HepG2 (cell line): ENCODE results near the gene ZDHHC16. TPM values are rescaled to one million over a fixed set of nuclear protein-coding genes. Genes with fewer than 3 reads are reported as not detected.

Source experiments
- CBX2 ChIP-seq, 2 experiments: fragments of 200-600 bp in 1 of 2; sonication (generic); formaldehyde crosslinking in 1 of 2; IDR thresholded peaks; 2 replicates each; pipeline versions ENCODE4 v1.7.0 to v1.8.1; 2018 to 2022; ENCODE audit warnings: low read depth in 2 of 2, low read length in 1 of 2, mild to moderate bottlenecking in 1 of 2, missing genetic modification reagents in 1 of 2
- CREBL2 ChIP-seq: sonication (generic); formaldehyde crosslinking; IDR thresholded peaks from 2 replicates; pipeline ENCODE4 v1.8.1; 2023; ENCODE audit warnings: missing genetic modification reagents, mild to moderate bottlenecking, borderline replicate concordance
- KDM1A ChIP-seq: IDR thresholded peaks from 2 replicates; pipeline ENCODE4 v1.6.1; 2016; ENCODE audit warnings: missing compliant biosample characterization
- PLSCR1 ChIP-seq: sonication (generic); formaldehyde crosslinking; IDR thresholded peaks from 2 replicates; pipeline ENCODE4 v1.5.0; 2020; ENCODE audit warnings: missing genetic modification reagents, mild to moderate bottlenecking, borderline replicate concordance
- PREB ChIP-seq: sonication (generic); formaldehyde crosslinking; IDR thresholded peaks from 2 replicates; pipeline ENCODE4 v1.4.0; 2020; ENCODE audit warnings: missing genetic modification reagents
- REXO4 ChIP-seq: sonication (generic); formaldehyde crosslinking; IDR thresholded peaks from 2 replicates; pipeline ENCODE4 v1.8.0; 2022; ENCODE audit warnings: missing genetic modification reagents, mild to moderate bottlenecking, borderline replicate concordance
- SALL2 ChIP-seq: sonication (generic); formaldehyde crosslinking; IDR thresholded peaks from 2 replicates; pipeline ENCODE4 v1.8.1; 2023; ENCODE audit warnings: mild to moderate bottlenecking, missing genetic modification reagents, inconsistent platforms
- ZBTB1 ChIP-seq: sonication (generic); formaldehyde crosslinking; IDR thresholded peaks from 2 replicates; pipeline ENCODE4 v1.4.0; 2020; ENCODE audit warnings: missing genetic modification reagents, borderline replicate concordance
- ZNF616 ChIP-seq: sonication (generic); formaldehyde crosslinking; IDR thresholded peaks from 2 replicates; pipeline ENCODE4 v1.5.0; 2020; ENCODE audit warnings: low read depth, mild to moderate bottlenecking, missing genetic modification reagents
- polyA plus RNA-seq, 8 experiments: library from polyadenylated mRNA; depleted of rRNA in 3 of 8; stranded (reverse) in 7 of 8; unstranded in 1 of 8; fragments of >200 nt; fragmentation: Illumina TruSeq in 4 of 8; extraction: Trizol in 4 of 8; gene quantifications; 2 replicates each; pipeline versions ENCODE4 v1.2.1 to v1.2.3, GENCODE V29; 2011 to 2016; ENCODE audit warnings: low read depth in 4 of 8, missing spikeins in 1 of 8, mixed read lengths in 1 of 8; ENCODE audit not compliant: insufficient read depth in 1 of 8
- total RNA-seq, 5 experiments: library from RNA; depleted of rRNA; stranded (reverse); fragments of >200 nt; fragmentation: Illumina TruSeq; extraction: Trizol; gene quantifications; 2 replicates each; pipeline ENCODE4 v1.2.3, GENCODE V29; 2016; ENCODE audit warnings: low read depth in 1 of 5
- TF ChIP-seq, protein P1 (sequence below): sonication (generic); formaldehyde crosslinking; IDR thresholded peaks from 2 replicates; pipeline ENCODE4 v1.5.0; 2020; ENCODE audit warnings: mild to moderate bottlenecking, missing genetic modification reagents, borderline replicate concordance
- TF ChIP-seq, protein P2 (sequence below): sonication (generic); formaldehyde crosslinking; IDR thresholded peaks from 2 replicates; pipeline ENCODE4 v1.4.0; 2020; ENCODE audit warnings: missing genetic modification reagents, borderline replicate concordance
- TF ChIP-seq, protein P3 (sequence below): sonication (generic); formaldehyde crosslinking; IDR thresholded peaks from 2 replicates; pipeline ENCODE4 v1.4.0; 2020; ENCODE audit warnings: missing genetic modification reagents

ZDHHC16 gene
- total and polyA plus RNA-seq, 2 of the 13 experiments (the other 11 are each of a cell fraction or from before 2014, with no cell fraction given), result 40.8 to 41.8 TPM

- TF ChIP-seq, protein P1, sequence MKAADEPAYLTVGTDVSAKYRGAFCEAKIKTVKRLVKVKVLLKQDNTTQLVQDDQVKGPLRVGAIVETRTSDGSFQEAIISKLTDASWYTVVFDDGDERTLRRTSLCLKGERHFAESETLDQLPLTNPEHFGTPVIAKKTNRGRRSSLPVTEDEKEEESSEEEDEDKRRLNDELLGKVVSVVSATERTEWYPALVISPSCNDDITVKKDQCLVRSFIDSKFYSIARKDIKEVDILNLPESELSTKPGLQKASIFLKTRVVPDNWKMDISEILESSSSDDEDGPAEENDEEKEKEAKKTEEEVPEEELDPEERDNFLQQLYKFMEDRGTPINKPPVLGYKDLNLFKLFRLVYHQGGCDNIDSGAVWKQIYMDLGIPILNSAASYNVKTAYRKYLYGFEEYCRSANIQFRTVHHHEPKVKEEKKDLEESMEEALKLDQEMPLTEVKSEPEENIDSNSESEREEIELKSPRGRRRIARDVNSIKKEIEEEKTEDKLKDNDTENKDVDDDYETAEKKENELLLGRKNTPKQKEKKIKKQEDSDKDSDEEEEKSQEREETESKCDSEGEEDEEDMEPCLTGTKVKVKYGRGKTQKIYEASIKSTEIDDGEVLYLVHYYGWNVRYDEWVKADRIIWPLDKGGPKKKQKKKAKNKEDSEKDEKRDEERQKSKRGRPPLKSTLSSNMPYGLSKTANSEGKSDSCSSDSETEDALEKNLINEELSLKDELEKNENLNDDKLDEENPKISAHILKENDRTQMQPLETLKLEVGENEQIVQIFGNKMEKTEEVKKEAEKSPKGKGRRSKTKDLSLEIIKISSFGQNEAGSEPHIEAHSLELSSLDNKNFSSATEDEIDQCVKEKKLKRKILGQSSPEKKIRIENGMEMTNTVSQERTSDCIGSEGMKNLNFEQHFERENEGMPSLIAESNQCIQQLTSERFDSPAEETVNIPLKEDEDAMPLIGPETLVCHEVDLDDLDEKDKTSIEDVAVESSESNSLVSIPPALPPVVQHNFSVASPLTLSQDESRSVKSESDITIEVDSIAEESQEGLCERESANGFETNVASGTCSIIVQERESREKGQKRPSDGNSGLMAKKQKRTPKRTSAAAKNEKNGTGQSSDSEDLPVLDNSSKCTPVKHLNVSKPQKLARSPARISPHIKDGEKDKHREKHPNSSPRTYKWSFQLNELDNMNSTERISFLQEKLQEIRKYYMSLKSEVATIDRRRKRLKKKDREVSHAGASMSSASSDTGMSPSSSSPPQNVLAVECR (CRISPR knock-in tag), result peak; percentile 92
- TF ChIP-seq PLSCR1 (CRISPR knock-in tag) (no peak), REXO4 (CRISPR knock-in tag) (no peak), ZBTB1 (CRISPR knock-in tag) (no peak), CBX2 (IDR thresholded peaks at IDR 0.05; ENCODE audit: low read depth, low read length) (no peak), CBX2 (CRISPR knock-in tag; IDR thresholded peaks at IDR 0.05; ENCODE audit: low read depth) (no peak), SALL2 (CRISPR knock-in tag) (0 out of 2 replicates have a peak, but pooled peaks have one; percentile 9), CREBL2 (no peak; the same call in 1 of the 2 replicates), KDM1A (CRISPR knock-in tag) (no peak), PREB (CRISPR knock-in tag) (no peak), ZNF616 (CRISPR knock-in tag) (no peak)
- TF ChIP-seq, protein P2, sequence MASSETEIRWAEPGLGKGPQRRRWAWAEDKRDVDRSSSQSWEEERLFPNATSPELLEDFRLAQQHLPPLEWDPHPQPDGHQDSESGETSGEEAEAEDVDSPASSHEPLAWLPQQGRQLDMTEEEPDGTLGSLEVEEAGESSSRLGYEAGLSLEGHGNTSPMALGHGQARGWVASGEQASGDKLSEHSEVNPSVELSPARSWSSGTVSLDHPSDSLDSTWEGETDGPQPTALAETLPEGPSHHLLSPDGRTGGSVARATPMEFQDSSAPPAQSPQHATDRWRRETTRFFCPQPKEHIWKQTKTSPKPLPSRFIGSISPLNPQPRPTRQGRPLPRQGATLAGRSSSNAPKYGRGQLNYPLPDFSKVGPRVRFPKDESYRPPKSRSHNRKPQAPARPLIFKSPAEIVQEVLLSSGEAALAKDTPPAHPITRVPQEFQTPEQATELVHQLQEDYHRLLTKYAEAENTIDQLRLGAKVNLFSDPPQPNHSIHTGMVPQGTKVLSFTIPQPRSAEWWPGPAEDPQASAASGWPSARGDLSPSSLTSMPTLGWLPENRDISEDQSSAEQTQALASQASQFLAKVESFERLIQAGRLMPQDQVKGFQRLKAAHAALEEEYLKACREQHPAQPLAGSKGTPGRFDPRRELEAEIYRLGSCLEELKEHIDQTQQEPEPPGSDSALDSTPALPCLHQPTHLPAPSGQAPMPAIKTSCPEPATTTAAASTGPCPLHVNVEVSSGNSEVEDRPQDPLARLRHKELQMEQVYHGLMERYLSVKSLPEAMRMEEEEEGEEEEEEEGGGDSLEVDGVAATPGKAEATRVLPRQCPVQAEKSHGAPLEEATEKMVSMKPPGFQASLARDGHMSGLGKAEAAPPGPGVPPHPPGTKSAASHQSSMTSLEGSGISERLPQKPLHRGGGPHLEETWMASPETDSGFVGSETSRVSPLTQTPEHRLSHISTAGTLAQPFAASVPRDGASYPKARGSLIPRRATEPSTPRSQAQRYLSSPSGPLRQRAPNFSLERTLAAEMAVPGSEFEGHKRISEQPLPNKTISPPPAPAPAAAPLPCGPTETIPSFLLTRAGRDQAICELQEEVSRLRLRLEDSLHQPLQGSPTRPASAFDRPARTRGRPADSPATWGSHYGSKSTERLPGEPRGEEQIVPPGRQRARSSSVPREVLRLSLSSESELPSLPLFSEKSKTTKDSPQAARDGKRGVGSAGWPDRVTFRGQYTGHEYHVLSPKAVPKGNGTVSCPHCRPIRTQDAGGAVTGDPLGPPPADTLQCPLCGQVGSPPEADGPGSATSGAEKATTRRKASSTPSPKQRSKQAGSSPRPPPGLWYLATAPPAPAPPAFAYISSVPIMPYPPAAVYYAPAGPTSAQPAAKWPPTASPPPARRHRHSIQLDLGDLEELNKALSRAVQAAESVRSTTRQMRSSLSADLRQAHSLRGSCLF (CRISPR knock-in tag), result no peak
- TF ChIP-seq, protein P3, sequence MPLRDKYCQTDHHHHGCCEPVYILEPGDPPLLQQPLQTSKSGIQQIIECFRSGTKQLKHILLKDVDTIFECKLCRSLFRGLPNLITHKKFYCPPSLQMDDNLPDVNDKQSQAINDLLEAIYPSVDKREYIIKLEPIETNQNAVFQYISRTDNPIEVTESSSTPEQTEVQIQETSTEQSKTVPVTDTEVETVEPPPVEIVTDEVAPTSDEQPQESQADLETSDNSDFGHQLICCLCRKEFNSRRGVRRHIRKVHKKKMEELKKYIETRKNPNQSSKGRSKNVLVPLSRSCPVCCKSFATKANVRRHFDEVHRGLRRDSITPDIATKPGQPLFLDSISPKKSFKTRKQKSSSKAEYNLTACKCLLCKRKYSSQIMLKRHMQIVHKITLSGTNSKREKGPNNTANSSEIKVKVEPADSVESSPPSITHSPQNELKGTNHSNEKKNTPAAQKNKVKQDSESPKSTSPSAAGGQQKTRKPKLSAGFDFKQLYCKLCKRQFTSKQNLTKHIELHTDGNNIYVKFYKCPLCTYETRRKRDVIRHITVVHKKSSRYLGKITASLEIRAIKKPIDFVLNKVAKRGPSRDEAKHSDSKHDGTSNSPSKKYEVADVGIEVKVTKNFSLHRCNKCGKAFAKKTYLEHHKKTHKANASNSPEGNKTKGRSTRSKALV (CRISPR knock-in tag), result no peak; the same call in 1 of the 2 replicates
These were observed 52.3 kb downstream of the ZDHHC16 start, which contains the start of gene MMS19 (continued) for GRCh38 chr10:97498076-97498840.
